Trophoblast cell (in vitro differentiated cells and primary cell): Measurements from ENCODE around the gene EML6.

Experiments
- DNase-seq, 2 donors: peaks; one replicate each; pipeline ENCODE4 v3.0.0-alpha.2; 2016
- H2AFZ ChIP-seq: 2 replicates; pipeline ENCODE4 v1.6.1; 2013; ENCODE audit warnings: low read length, moderate library complexity, mild to moderate bottlenecking; ENCODE audit not compliant: insufficient read depth, poor library complexity
- H2AK5ac ChIP-seq: 2 replicates; pipeline ENCODE4 v1.6.1; 2013; ENCODE audit warnings: mild to moderate bottlenecking, low read length
- H2BK120ac ChIP-seq: 2 replicates; pipeline ENCODE4 v1.6.1; 2013; ENCODE audit warnings: low read length, mild to moderate bottlenecking, moderate library complexity; ENCODE audit not compliant: insufficient read depth, poor library complexity
- H2BK12ac ChIP-seq: 2 replicates; pipeline ENCODE4 v1.6.1; 2013; ENCODE audit warnings: mild to moderate bottlenecking, low read length, moderate library complexity
- H2BK5ac ChIP-seq: 2 replicates; pipeline ENCODE4 v1.6.1; 2013; ENCODE audit warnings: low read length, low read depth, moderate library complexity, mild to moderate bottlenecking; ENCODE audit not compliant: poor library complexity
- H3K14ac ChIP-seq: 2 replicates; pipeline ENCODE4 v1.6.1; 2013; ENCODE audit warnings: mild to moderate bottlenecking, low read length
- H3K18ac ChIP-seq: 2 replicates; pipeline ENCODE4 v1.6.1; 2013; ENCODE audit warnings: mild to moderate bottlenecking, low read length
- H3K23ac ChIP-seq: 2 replicates; pipeline ENCODE4 v1.6.1; 2013; ENCODE audit warnings: low read length
- H3K27ac ChIP-seq: 2 replicates; pipeline ENCODE4 v1.5.1; 2013; ENCODE audit warnings: low read depth, mild to moderate bottlenecking, inconsistent platforms, low read length, moderate library complexity
- H3K27me3 ChIP-seq: 2 replicates; pipeline ENCODE4 v1.6.1; 2013; ENCODE audit warnings: inconsistent platforms, mild to moderate bottlenecking, low read length, moderate library complexity; ENCODE audit not compliant: insufficient read depth
- H3K36me3 ChIP-seq, 2 experiments: 1 replicate in 1 of 2; 2 replicates in 1 of 2; pipeline ENCODE4 v1.6.1; 2013; ENCODE audit warnings: low read length in 2 of 2, mild to moderate bottlenecking in 2 of 2, moderate library complexity in 1 of 2; ENCODE audit not compliant: insufficient read depth in 2 of 2, control insufficient read depth in 1 of 2
- H3K4ac ChIP-seq: 2 replicates; pipeline ENCODE4 v1.6.1; 2013; ENCODE audit warnings: low read depth, mild to moderate bottlenecking, low read length, moderate library complexity
- H3K4me1 ChIP-seq, 2 experiments: 1 replicate in 1 of 2; 2 replicates in 1 of 2; pipeline ENCODE4 v1.6.1; 2013; ENCODE audit warnings: low read length in 2 of 2, mild to moderate bottlenecking in 2 of 2, moderate library complexity in 1 of 2; ENCODE audit not compliant: insufficient read depth in 2 of 2, control insufficient read depth in 1 of 2
- H3K4me2 ChIP-seq: 2 replicates; pipeline ENCODE4 v1.6.1; 2013; ENCODE audit warnings: inconsistent platforms, mild to moderate bottlenecking, low read length, moderate library complexity
- H3K4me3 ChIP-seq: 2 replicates; pipeline ENCODE4 v1.5.1; 2013; ENCODE audit warnings: mild to moderate bottlenecking, low read depth, low read length, inconsistent platforms
- H3K79me1 ChIP-seq: one replicate; pipeline ENCODE4 v1.6.1; 2013; ENCODE audit warnings: low read length
- H3K79me2 ChIP-seq: 2 replicates; pipeline ENCODE4 v1.6.1; 2013; ENCODE audit warnings: low read length, mild to moderate bottlenecking; ENCODE audit not compliant: control insufficient read depth, insufficient read depth, poor library complexity
- H3K9ac ChIP-seq: 2 replicates; pipeline ENCODE4 v1.6.1; 2013; ENCODE audit warnings: mild to moderate bottlenecking, low read length
- H3K9me3 ChIP-seq: 2 replicates; pipeline ENCODE4 v1.6.1; 2013; ENCODE audit warnings: low read depth, mild to moderate bottlenecking, control low read depth, inconsistent platforms, low read length; ENCODE audit not compliant: insufficient read depth
- H4K12ac ChIP-seq: 2 replicates; pipeline ENCODE4 v1.6.1; 2013; ENCODE audit warnings: low read depth, mild to moderate bottlenecking, low read length, moderate library complexity
- H4K8ac ChIP-seq: 2 replicates; pipeline ENCODE4 v1.6.1; 2013; ENCODE audit warnings: low read depth, mild to moderate bottlenecking, low read length, moderate library complexity
- H4K91ac ChIP-seq: one replicate; pipeline ENCODE4 v1.6.1; 2013; ENCODE audit warnings: low read depth, mild to moderate bottlenecking, low read length, moderate library complexity
- WGBS: extraction: QIAGEN DNeasy Blood & Tissue Kit; methylation state at CpG from one replicate; pipeline ENCODE4 v1.1.7; 2013; ENCODE audit warnings: missing lambda C conversion rate; ENCODE audit not compliant: insufficient read length, insufficient coverage; ENCODE audit errors: extremely low coverage; 5-methylcytosine and 5-hydroxymethylcytosine counted together

Gene EML6

DNA sequence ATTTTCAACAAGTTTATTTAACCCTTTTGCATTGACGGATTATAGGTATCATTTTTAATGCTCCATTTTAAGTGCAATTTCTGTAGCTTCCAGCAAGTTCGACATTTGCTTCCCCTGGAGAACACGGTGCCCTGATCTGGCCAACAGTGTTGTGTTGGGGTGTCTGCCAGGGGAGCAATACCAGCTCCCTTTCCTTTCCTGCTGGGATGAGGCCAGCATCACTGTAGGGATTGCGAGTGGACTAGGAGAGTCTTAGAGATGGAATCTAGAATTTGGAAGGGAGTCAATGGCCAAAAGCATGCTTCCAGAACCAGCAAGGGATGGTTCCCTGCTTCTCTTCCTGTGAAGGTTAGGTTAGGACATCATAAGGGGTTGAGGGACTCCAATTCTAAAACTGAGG is 191.6 kb downstream of the EML6 start:
- no peak overlapping the region for H2BK5ac ChIP-seq
- H3K79me1 ChIP-seq, result no peaks in the 10 kb centered on the region
- H4K91ac ChIP-seq, result no peak overlapping the region
- H3K14ac ChIP-seq, result no peak overlapping the region
- H3K9me3 ChIP-seq, result no peaks in the 10 kb centered on the region
- H2BK120ac ChIP-seq, result no peak overlapping the region
- H3K36me3 ChIP-seq, result no peaks in the 10 kb centered on the region
- H3K4ac ChIP-seq, result no peak overlapping the region
- no peak overlapping the region for H3K27ac ChIP-seq
- no peak for DNase-seq
- no peak overlapping the region for H2AFZ ChIP-seq
- no peak overlapping the region for H3K4me3 ChIP-seq
- H2BK12ac ChIP-seq, result no peak overlapping the region
- H3K4me2 ChIP-seq, result no peak overlapping the region
- H4K12ac ChIP-seq, result no peak overlapping the region
- H3K18ac ChIP-seq, result no peak overlapping the region
- no peak overlapping the region for H2AK5ac ChIP-seq
- H3K79me2 ChIP-seq, result no peaks in the 10 kb centered on the region
- no peak overlapping the region for H4K8ac ChIP-seq
- no peak overlapping the region for H3K9ac ChIP-seq
- WGBS, result no CpG with 5 or more reads among the region's 4 CpGs
- H3K23ac ChIP-seq, result no peak overlapping the region
- H3K4me1 ChIP-seq, result no peaks in the 10 kb centered on the region
- no peaks in the 10 kb centered on the region for H3K27me3 ChIP-seq

DNA sequence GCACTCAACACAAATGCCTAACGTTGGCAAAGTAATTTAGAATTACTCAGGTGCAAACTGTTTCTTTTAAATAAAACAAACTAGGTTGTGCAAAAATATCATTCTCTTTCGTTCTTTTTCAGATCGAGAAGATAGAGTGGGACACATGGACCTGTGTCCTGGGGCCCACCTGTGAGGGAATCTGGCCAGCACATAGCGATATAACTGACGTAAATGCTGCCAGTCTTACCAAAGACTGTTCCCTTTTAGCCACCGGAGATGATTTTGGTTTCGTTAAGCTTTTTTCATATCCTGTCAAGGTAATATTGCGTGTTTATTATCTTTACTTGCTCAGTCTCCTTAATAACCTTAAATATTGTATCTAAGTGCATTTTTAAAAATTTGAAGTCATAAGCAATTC is 193.2 kb downstream of the EML6 start:
- Histone ChIP-seq H3K79me1 (no peaks in the 10 kb centered on the region), H2AK5ac (no peak overlapping the region)

DNA sequence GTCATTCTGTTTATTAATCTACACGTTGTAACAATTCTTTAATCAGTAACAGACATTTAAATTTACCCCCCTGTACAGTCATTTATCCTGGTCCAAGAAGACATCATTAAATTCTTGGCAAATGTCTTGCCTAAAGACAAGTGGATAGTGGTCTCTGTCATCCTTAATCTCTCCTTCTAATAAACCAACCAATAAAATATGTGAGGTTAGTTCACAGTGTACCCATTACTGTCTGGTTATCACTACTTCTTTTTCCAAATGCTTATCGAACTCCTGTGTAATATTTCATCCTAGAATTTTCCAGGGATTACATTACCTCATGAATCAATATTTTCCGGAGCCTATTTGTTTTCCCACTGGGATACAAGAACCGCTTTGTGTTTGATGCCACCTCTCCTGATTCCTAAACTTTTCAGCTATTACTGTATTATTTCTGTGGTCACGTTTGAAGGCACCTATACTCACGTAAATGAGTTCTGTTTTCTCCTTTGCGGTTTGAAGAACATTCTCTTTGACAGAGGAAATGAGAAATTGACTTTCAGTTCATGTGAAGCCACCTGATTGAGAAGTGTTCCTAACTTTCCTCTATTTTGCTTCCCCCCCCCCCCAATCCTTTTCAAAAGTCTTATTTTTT is 195.3 kb downstream of the EML6 start:
- H2BK12ac ChIP-seq, result no peak overlapping the region
- no peak overlapping the region for H2AK5ac ChIP-seq
- H4K12ac ChIP-seq, result no peak overlapping the region
- no peaks in the 10 kb centered on the region for H3K36me3 ChIP-seq
- no peak overlapping the region for H4K8ac ChIP-seq
- H3K27ac ChIP-seq, result no peak overlapping the region
- H2BK5ac ChIP-seq, result no peak overlapping the region
- H2BK120ac ChIP-seq, result no peak overlapping the region
- H3K9me3 ChIP-seq, result no peaks in the 10 kb centered on the region
- no peaks in the 10 kb centered on the region for H3K4me1 ChIP-seq
- DNase-seq, result no peak
- no peak overlapping the region for H3K18ac ChIP-seq
- H3K4me3 ChIP-seq, result no peak overlapping the region
- H3K14ac ChIP-seq, result no peak overlapping the region
- no peaks in the 10 kb centered on the region for H3K79me2 ChIP-seq
- no peak overlapping the region for H3K23ac ChIP-seq
- no peak overlapping the region for H4K91ac ChIP-seq
- no peak overlapping the region for H3K4ac ChIP-seq
- no peaks in the 10 kb centered on the region for H3K27me3 ChIP-seq
- no peaks in the 10 kb centered on the region for H3K79me1 ChIP-seq
- no CpG with 5 or more reads among the region's 7 CpGs for WGBS
- H3K4me2 ChIP-seq, result no peak overlapping the region
- H3K9ac ChIP-seq, result no peak overlapping the region
- no peak overlapping the region for H2AFZ ChIP-seq

More for the DNA sequence above, 193.2 kb downstream of the EML6 start:
- Histone ChIP-seq H2BK120ac (no peak overlapping the region), H2AFZ (no peak overlapping the region), H3K36me3 (no peaks in the 10 kb centered on the region), H3K4me2 (no peak overlapping the region), H4K8ac (no peak overlapping the region), H3K27me3 (no peaks in the 10 kb centered on the region), H3K79me2 (no peaks in the 10 kb centered on the region), H3K4me3 (no peak overlapping the region), H3K9me3 (no peaks in the 10 kb centered on the region), H3K9ac (no peak overlapping the region), H3K18ac (no peak overlapping the region), H3K4ac (no peak overlapping the region), H2BK5ac (no peak overlapping the region), H2BK12ac (no peak overlapping the region), H4K91ac (no peak overlapping the region), H4K12ac (no peak overlapping the region), H3K23ac (no peak overlapping the region), H3K4me1 (no peaks in the 10 kb centered on the region), H3K27ac (no peak overlapping the region), H3K14ac (no peak overlapping the region)
- no CpG with 5 or more reads among the region's 8 CpGs for WGBS
- DNase-seq, result no peak

DNA sequence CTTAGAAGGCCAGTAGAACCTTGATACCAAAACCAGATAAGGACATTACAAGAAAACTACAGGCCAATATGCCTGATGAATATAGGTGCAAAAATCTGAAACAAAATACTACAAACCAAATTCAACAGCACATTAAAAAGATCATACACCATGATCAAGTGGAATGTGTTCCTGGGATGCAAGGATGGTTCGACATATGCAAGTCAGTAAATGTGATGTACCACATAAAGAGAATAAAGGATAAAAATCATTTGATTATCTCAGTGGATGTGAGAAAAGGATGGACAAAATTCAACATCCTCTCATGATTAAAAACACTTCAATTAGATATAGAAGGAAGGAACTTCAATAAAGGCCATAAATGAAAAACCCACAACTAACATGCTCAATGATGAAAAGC is 197.2 kb downstream of the EML6 start:
- H2BK5ac ChIP-seq, result no peak overlapping the region
- H3K9me3 ChIP-seq, result no peaks in the 10 kb centered on the region
- no peak overlapping the region for H4K8ac ChIP-seq
- H3K27ac ChIP-seq, result no peak overlapping the region
- H3K9ac ChIP-seq, result no peak overlapping the region
- no peaks in the 10 kb centered on the region for H3K79me2 ChIP-seq
- H4K12ac ChIP-seq, result no peak overlapping the region
- H3K36me3 ChIP-seq, result no peaks in the 10 kb centered on the region
- no peak overlapping the region for H2AFZ ChIP-seq
- no peak overlapping the region for H3K4ac ChIP-seq
- H3K27me3 ChIP-seq, result no peaks in the 10 kb centered on the region
- no peak overlapping the region for H2AK5ac ChIP-seq
- no peak overlapping the region for H3K4me3 ChIP-seq
- H3K14ac ChIP-seq, result no peak overlapping the region
- H3K18ac ChIP-seq, result no peak overlapping the region
- no peak overlapping the region for H4K91ac ChIP-seq
- no peaks in the 10 kb centered on the region for H3K4me1 ChIP-seq
- H2BK120ac ChIP-seq, result no peak overlapping the region
- H3K4me2 ChIP-seq, result no peak overlapping the region
- WGBS, result no CpG with 5 or more reads among the region's 1 CpG
- no peak for DNase-seq
- H3K79me1 ChIP-seq, result no peaks in the 10 kb centered on the region
- no peak overlapping the region for H2BK12ac ChIP-seq
- H3K23ac ChIP-seq, result no peak overlapping the region
